GM20000 (cell line): ENCODE measurements around the gene RASGRP3.

ENCODE experiments used
- DNase-seq: peaks from one replicate; pipeline ENCODE4 v3.0.0; 2012; ENCODE audit warnings: low spot score
- TF ChIP-seq, protein P1 (sequence below): IDR thresholded peaks from 2 replicates; pipeline ENCODE4 v1.5.1; 2012; ENCODE audit warnings: mild to moderate bottlenecking, control low read depth; ENCODE audit errors: extremely low read depth, missing control alignments

RASGRP3 gene

DNA sequence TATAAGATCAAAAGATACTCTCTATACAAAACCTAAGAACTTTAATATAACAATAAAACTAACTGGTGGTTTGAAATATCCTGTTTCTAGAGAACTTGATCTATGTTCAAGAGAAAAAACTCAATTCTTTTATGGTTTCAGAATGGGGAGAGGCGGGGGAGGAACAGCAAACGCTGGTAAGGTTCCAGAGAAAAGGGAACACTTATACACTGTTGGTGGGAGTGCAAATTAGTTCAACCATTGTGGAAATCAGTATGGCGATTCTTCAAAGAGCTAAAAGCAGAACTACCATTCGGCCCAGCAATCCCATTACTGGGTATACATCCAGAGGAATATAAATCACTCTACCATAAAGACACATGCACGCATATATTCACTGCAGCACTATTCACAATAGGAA lies 105.4 kb downstream of the RASGRP3 start:
- DNase-seq = no peak
- TF ChIP-seq, protein P1, sequence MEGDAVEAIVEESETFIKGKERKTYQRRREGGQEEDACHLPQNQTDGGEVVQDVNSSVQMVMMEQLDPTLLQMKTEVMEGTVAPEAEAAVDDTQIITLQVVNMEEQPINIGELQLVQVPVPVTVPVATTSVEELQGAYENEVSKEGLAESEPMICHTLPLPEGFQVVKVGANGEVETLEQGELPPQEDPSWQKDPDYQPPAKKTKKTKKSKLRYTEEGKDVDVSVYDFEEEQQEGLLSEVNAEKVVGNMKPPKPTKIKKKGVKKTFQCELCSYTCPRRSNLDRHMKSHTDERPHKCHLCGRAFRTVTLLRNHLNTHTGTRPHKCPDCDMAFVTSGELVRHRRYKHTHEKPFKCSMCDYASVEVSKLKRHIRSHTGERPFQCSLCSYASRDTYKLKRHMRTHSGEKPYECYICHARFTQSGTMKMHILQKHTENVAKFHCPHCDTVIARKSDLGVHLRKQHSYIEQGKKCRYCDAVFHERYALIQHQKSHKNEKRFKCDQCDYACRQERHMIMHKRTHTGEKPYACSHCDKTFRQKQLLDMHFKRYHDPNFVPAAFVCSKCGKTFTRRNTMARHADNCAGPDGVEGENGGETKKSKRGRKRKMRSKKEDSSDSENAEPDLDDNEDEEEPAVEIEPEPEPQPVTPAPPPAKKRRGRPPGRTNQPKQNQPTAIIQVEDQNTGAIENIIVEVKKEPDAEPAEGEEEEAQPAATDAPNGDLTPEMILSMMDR = no peak

DNA sequence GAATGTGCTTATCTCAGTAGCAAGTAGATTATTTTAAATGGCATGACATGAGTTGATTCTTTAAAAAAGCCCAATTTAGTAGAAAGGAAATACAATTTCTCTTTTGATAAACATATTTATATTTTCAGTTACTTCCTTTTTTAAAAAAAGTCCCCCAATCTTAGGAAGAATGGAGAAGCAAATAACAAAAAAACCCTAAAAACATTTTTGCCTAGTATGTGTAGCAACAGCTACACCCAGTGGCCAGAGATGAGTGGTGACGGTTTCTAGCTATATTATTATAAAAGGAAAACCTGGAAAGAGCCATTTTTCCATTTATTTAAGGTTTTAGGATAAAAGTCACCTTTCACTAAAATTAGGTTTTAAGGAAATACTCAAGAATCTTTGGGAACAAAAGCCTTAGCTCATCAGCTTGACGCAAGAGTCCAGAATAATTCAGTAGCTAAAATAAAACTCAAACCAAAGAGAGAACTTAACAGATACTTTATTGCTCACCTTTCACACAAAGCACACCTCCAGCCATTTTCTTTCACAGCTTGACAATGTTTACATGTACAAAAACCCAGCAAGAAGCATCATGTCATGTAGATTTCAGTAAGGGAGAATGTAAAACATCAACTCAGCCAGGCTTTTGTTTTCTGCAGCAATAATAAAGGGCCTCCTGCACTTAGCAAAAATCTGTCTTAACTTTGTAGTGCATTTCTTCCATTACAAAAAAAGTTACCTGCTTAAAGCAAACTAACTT lies 106.9 kb downstream of the RASGRP3 start:
- peak; percentile 26 for DNase-seq
- TF ChIP-seq, protein P1 = peak; percentile 57

GRCh38 chr2:33586766-33587165 lies 110.3 kb downstream of the RASGRP3 start:
- TF ChIP-seq, protein P1 = no peak
- DNase-seq = no peak

DNA sequence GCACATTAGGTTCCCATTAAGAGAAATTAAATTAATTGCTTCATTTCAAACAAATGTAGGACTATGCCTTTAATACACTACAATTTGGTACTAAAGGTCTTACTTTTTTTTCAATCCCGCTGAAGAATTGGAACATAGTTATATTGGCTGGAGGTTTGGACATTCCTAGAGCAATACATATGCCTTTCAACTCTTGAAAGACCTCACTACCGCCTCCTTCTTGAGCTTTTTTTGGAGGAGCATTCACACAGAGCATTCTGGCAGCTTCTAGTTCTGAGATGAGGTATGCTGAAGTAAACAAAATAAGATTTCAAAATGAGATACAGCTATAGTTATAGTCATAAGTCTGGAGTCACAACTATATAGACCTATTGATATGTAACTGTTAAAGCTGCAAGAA lies 111.8 kb downstream of the RASGRP3 start:
- DNase-seq = no peak
- TF ChIP-seq, protein P1 = no peak

GRCh38 chr2:33589444-33589843 lies 113.0 kb downstream of the RASGRP3 start:
- no peak for DNase-seq
- TF ChIP-seq, protein P1 = no peak

DNA sequence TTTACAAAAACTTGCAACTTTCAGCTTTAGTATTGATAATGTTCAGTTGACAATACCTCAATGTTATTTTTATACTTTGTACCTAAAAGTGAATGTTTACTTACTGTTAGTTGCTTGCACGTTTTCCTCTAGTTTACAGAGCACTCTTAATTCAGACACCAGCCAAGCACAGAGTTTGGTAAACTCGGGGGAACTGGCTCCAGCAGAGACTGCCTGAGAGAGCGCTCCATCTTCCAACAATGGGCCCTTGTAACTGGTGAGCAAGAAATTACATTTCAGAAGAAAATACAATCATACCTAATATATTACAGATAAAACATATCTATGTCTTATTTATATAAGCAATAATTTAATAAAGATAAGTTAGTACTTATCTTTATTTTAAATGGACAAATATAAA lies 118.9 kb downstream of the RASGRP3 start:
- TF ChIP-seq, protein P1 = no peak
- no peak for DNase-seq

DNA sequence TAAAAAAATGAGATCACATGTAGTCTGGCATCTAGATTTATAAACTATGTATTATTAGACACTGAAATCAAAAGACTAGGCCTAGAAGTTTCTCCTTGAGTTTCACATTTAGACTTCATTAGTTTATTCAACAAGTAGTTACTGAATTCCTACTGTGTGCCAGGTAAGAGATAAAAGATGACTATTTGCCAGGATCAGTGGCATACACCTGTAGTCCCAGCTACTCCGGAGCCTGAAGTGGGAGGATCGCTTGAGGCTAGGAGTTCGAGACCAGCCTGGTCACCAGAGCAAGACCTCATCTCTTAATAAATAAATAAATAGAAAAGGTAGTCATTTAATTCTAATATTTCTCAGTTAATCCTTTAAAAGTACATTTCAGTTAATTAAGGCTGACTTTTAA lies 120.6 kb downstream of the RASGRP3 start:
- TF ChIP-seq, protein P1 = no peak
- no peak for DNase-seq
